SK-N-MC (cell line): Measurements from ENCODE around the gene ARRB2.
"Not testable (repeated sequence)": the region's sequence is repeated elsewhere in the genome, so short reads cannot be mapped to it uniquely, and the experiment has no call there.

ENCODE experiments used
- DNase-seq: peaks from one replicate; pipeline ENCODE4 v3.0.0-alpha.2; 2011; ENCODE audit warnings: low read depth, low spot score
- H3K27ac ChIP-seq: fragments of 200-600 bp; sonication (generic); 2 replicates; pipeline ENCODE4 v1.5.1; 2016; ENCODE audit warnings: mixed run types
- H3K36me3 ChIP-seq: fragments of 200-600 bp; sonication (generic); 2 replicates; pipeline ENCODE4 v1.6.1; 2017; ENCODE audit warnings: antibody characterized with exemption, low read length, mixed read lengths; ENCODE audit not compliant: insufficient read depth
- H3K4me3 ChIP-seq: fragments of 200-600 bp; sonication (generic); 2 replicates; pipeline ENCODE4 v1.5.1; 2016
- H3K9ac ChIP-seq: fragments of 200-600 bp; sonication (generic); 2 replicates; pipeline ENCODE4 v1.8.0; 2017; ENCODE audit warnings: mixed run types, mixed read lengths; ENCODE audit not compliant: insufficient read length
- H3K9me3 ChIP-seq: fragments of 200-600 bp; sonication (generic); 2 replicates; pipeline ENCODE4 v1.6.1; 2017; ENCODE audit warnings: low read depth, mild to moderate bottlenecking, antibody characterized with exemption, low read length, moderate library complexity, mixed read lengths
- EZH2 ChIP-seq: fragments of 200-600 bp; sonication (generic); IDR thresholded peaks from one replicate; pipeline ENCODE4 v1.6.1; 2017; ENCODE audit warnings: antibody characterized with exemption
- FOXP2 ChIP-seq: optimal IDR thresholded peaks from 2 replicates; pipeline ENCODE3; 2011; ENCODE audit warnings: mild to moderate bottlenecking, moderate library complexity; ENCODE audit not compliant: insufficient read depth; ENCODE audit errors: extremely low read length, control extremely low read depth
- POLR2AphosphoS5 ChIP-seq: IDR thresholded peaks from 2 replicates; pipeline ENCODE4 v1.6.1; 2012; ENCODE audit warnings: mild to moderate bottlenecking, low read depth, low read length, borderline replicate concordance

Gene ARRB2

DNA sequence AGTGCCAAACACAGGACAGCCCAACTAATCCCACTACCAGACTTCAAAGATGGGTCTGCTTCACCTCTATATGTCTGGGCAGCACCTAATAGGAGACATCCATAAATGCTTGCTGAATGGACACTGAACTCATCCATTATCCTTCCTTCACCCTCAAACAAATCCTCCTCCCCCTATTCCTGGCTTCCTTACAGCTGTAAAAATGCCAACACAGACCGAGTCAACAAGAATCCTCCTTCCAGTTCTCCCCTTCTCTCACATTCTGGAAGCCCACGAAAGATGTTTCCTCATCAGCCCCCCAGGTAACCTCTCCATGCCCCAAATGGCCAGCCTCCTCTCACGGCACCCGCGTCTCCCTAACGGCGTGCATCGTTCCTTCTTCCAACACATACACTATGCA lies 18.7 kb upstream of the ARRB2 start:
- Histone ChIP-seq H3K4me3 (no peak overlapping the region), H3K9ac (no peak overlapping the region), H3K36me3 (peaks cover 58% of the 10 kb centered on the region), H3K27ac (no peak overlapping the region), H3K9me3 (no peaks in the 10 kb centered on the region)
- no peak for DNase-seq
- TF ChIP-seq POLR2AphosphoS5 (no peak), FOXP2 (no peak), EZH2 (no peak)

- H3K4me3 ChIP-seq: no peak overlapping the region
- H3K9ac ChIP-seq: no peak overlapping the region
- TF ChIP-seq POLR2AphosphoS5: no peak
- TF ChIP-seq EZH2: no peak
- TF ChIP-seq FOXP2: no peak
- no peaks in the 10 kb centered on the region for H3K9me3 ChIP-seq
- DNase-seq: no peak
- peaks cover 59% of the 10 kb centered on the region for H3K36me3 ChIP-seq
- H3K27ac ChIP-seq: no peak overlapping the region
Measured at GRCh38 chr17:4693416-4693815, 17.0 kb upstream of the ARRB2 start.

DNA sequence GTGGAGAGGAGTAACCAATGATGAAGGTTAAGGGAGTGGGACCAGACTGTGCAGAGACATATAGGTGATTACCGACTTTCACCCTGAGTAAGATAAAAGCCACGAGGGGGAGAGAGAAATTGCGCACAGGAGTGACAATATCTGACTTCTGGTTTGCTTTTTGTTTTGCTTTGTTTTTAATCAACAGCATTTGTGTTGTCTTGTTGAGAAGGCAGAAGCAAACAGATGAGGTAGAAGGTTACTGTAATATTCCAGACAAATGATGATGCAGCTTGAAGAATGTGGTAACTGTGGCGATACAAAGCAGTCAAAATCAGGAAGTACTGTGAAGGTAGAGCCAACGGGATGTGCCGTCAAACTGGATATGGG lies 14.0 kb upstream of the ARRB2 start:
- peaks cover 29% of the 10 kb centered on the region for H3K36me3 ChIP-seq
- no peak overlapping the region for H3K4me3 ChIP-seq
- no peak for DNase-seq
- no peak for TF ChIP-seq POLR2AphosphoS5
- no peak for TF ChIP-seq FOXP2
- TF ChIP-seq EZH2: no peak
- no peaks in the 10 kb centered on the region for H3K9me3 ChIP-seq
- H3K9ac ChIP-seq: no peak overlapping the region
- H3K27ac ChIP-seq: no peak overlapping the region

DNA sequence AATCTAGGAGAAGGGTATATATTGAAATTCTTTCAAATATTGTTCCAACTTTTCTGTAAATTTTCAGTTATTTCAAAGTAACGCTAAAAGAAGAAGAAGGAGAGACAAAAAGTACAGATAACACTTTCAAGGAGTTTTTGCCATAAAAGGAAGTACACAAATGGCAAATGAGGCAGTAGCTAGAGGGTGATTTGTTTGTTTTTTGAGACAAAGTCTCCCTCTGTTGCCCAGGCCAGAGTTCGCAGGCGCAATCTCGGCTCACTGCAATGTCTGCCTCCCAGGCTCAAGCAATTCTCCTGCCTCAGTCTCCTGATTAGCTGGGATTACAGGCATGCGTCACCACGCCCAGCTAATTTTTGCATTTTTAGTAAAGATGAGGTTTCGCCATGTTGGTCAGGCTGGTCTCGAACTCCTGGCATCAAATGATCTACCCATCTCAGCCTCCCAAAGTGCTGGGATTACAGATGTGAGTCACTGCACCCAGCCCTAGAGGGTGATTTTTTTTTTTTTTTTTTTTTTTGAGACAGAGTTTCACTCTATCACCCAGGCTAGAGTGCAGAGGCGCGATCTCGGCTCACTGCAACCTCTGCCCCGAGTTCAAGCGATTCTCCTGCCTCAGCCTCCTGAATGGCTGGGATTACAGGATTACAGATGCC lies 10.9 kb upstream of the ARRB2 start:
- DNase-seq, H3K9ac ChIP-seq, H3K27ac ChIP-seq, H3K9me3 ChIP-seq, H3K4me3 ChIP-seq: not testable (repeated sequence)
- peaks cover 23% of the 10 kb centered on the region for H3K36me3 ChIP-seq

- no peak for TF ChIP-seq FOXP2
- Histone ChIP-seq H3K9ac (no peak overlapping the region), H3K9me3 (no peaks in the 10 kb centered on the region), H3K36me3 (peaks cover 21% of the 10 kb centered on the region), H3K4me3 (no peak overlapping the region), H3K27ac (no peak overlapping the region)
- no peak for DNase-seq
Measured at GRCh38 chr17:4701116-4701515, 9.3 kb upstream of the ARRB2 start.

DNA sequence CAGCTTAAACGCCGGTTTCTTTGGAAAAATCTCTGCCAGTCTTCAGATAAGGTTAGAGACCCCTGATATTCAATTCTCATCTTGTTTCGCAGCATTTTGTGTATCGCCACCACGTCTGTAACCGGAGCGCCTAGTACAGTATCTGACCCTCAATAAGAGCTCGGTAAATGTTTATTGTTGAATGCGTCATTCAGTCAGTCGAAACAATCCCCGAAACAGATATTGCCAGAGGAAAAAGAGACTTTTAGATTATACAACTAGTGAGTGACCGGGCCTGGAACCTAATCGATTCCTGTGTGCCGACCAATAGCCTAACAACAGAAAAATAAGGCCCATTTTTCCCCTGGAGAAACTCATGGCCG lies 7.1 kb upstream of the ARRB2 start:
- peak overlapping the region; percentile 92 for H3K9ac ChIP-seq
- H3K4me3 ChIP-seq: peak overlapping the region; percentile 93
- H3K9me3 ChIP-seq: no peaks in the 10 kb centered on the region
- H3K27ac ChIP-seq: no peak overlapping the region
- TF ChIP-seq POLR2AphosphoS5: no peak
- TF ChIP-seq FOXP2: no peak
- no peak for TF ChIP-seq EZH2
- DNase-seq: no peak
- H3K36me3 ChIP-seq: no peaks in the 10 kb centered on the region

DNA sequence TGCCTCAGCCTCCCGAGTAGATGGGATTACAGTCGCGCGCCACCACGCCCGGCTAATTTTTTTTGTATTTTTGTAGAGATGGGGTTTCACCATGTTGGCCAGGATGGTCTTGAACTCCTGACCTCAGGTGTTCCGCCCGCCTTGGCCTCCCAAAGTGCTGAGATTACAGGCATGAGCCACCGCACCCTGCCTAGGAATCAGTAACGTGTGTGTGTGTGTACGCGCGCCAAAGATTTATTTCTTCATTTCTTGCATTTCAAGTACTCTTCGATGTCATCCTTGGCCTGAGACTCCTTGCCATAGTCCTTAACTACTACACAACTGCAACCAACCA lies 5.9 kb upstream of the ARRB2 start:
- not testable (repeated sequence) for DNase-seq, H3K9me3 ChIP-seq, H3K36me3 ChIP-seq
- Histone ChIP-seq H3K27ac (0 out of 2 replicates have a peak overlapping the region, but pooled peaks have one; percentile 58), H3K4me3 (peak overlapping the region; percentile 93), H3K9ac (peak overlapping the region; percentile 92)

GRCh38 chr17:4704991-4705390 lies 5.4 kb upstream of the ARRB2 start:
- Histone ChIP-seq H3K9me3 (no peaks in the 10 kb centered on the region), H3K9ac (no peak overlapping the region), H3K36me3 (no peaks in the 10 kb centered on the region), H3K27ac (no peak overlapping the region), H3K4me3 (peak overlapping the region; percentile 93)
- DNase-seq: no peak
- TF ChIP-seq FOXP2 (no peak), EZH2 (no peak), POLR2AphosphoS5 (no peak)

DNA sequence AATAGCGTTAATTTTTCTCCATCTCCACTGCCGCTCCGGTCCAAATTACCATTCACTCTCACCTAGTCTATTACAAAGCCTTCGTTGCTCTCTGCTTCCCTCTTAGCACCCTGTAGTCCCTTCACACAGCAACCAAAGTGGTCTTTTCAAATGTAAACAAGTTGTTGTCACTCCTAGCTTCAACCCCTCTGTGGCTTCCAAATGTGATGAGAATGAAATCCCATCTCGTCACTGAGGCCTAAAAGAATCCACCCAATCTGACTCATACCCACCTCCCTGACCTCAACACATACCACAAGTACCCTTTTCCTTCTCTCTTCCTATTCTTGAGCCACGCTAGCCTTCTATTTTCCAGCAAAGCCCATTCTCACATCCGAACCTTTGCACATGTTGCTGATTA lies 4.3 kb upstream of the ARRB2 start:
- no peaks in the 10 kb centered on the region for H3K9me3 ChIP-seq
- no peak for DNase-seq
- no peak overlapping the region for H3K4me3 ChIP-seq
- H3K36me3 ChIP-seq: no peaks in the 10 kb centered on the region
- no peak overlapping the region for H3K27ac ChIP-seq
- H3K9ac ChIP-seq: no peak overlapping the region
- TF ChIP-seq FOXP2 (no peak), POLR2AphosphoS5 (no peak), EZH2 (no peak)
